PC-9 (cell line): ENCODE data around the gene OBSCN.

ENCODE experiments used
- CTCF ChIP-seq: fragments of 200-600 bp; sonication (generic); conservative IDR thresholded peaks from 2 replicates; pipeline ENCODE4 v1.6.1; 2017; ENCODE audit warnings: mixed run types, antibody characterized with exemption, mild to moderate bottlenecking, moderate library complexity
- EZH2 ChIP-seq: fragments of 200-600 bp; sonication (generic); IDR thresholded peaks from 2 replicates; pipeline ENCODE4 v1.8.0; 2017; ENCODE audit warnings: antibody characterized with exemption, low read depth

GRCh38 chr1:228370439-228370940, 162.6 kb downstream of the OBSCN start:
- TF ChIP-seq CTCF: no peak
- TF ChIP-seq EZH2: no peak
